DMS53 treated with DMSO at 0.1 percent for 48 hours (cell line): Measurements from ENCODE around the gene DCAF4L1.

Experiments
- DNase-seq: peaks from one replicate; lab custom pipeline; 2025; ENCODE audit not compliant: unreplicated experiment; lab: John Stamatoyannopoulos, UW

The DCAF4L1 gene, protein sequence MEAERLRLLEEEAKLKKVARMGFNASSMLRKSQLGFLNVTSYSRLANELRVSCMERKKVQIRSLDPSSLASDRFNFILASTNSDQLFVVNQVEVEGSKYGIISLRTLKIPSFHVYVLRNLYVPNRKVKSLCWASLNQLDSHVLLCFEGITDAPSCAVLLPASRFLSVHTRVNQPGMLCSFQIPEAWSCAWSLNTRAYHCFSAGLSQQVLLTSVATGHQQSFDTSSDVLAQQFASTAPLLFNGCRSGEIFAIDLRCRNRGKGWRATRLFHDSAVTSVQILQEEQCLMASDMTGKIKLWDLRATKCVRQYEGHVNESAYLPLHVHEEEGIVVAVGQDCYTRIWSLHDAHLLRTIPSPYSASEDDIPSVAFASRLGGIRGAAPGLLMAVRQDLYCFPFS

GRCh38 chr4:41981456-41981855 lies at the start of gene DCAF4L1:
Gene DCAF4L1 (plus strand): TSS chr4:41981756. CDS start chr4:41981793, 37 bp downstream.
- DNase-seq: no peak

GRCh38 chr4:41932988-41933387 lies 48.6 kb upstream of the DCAF4L1 start:
- no peak for DNase-seq

DNA sequence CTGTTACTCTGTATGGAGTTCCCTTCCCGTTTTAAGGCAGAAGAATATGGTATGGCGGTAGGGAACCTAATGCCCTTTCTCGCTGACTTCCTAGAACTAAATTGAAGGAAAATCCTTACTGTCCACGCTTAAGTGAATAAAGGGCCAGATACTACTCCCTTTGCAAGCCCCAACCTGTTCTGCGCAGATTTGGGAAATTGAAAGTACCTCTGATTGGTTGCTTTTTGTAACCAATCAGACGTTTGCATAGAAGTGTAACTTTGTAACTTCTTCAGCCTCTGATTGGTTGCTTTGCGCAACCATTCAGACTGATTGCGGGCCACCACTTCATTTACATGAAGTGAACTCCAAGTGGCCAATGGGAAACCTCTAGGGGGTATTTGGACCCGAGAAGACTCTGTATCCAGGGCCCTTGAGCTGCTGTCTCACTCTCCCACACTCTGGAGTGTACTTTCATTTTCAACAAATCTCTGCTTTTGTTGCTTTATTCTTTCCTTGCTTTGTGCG lies 47.5 kb upstream of the DCAF4L1 start:
- peak; percentile 49 for DNase-seq

GRCh38 chr4:41934514-41934900 lies 47.0 kb upstream of the DCAF4L1 start:
- peak; percentile 75 for DNase-seq

- peak; percentile 98 for DNase-seq
Observed at GRCh38 chr4:41934901-41935651, 46.5 kb upstream of the DCAF4L1 start, which contains the start of gene TMEM33. Gene TMEM33 (plus strand): TSS chr4:41935429. CDS start chr4:41935485, 56 bp downstream.

GRCh38 chr4:41935652-41936021 lies 45.9 kb upstream of the DCAF4L1 start:
- DNase-seq: no peak

- DNase-seq: no peak
Observed at GRCh38 chr4:41939016-41939626, 42.4 kb upstream of the DCAF4L1 start.

GRCh38 chr4:41940834-41941233 lies 40.7 kb upstream of the DCAF4L1 start:
- DNase-seq: no peak

DNA sequence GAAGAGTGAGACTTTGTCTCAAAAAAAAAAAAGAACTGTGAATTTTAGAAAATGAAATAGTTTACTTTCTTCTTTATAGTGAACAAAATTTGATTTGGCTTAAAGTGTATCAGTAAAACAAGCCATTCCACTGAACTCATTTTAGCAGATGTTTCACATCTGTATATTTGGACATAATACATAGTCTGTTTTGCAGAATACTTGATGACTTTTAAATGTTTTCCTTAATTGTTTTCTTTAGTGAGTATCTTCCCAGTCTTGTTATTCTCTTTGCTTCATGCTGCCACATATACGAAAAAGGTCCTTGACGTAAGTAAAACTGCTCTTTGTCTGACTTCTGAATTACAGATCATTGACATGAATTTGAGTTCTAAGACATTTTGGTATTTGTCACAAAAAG lies 38.0 kb upstream of the DCAF4L1 start:
- no peak for DNase-seq

DNA sequence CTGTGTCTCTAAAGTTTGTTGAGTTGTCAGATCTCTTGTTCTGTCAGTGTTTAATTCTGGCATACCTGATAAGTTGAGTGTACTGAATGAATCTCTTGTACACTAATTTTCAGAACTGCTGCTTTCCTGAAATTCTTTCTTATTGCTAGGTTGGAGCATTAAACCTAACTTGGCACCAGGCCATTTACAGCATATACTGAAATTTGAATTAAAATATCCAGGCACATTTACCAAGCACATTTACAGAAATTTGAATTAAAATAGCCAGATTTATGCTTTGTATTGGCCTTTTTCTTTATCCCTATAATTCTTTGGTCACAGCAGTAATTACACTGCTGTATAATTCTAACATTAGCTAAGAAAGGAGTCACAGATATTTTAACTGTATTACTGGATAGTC lies 37.5 kb upstream of the DCAF4L1 start:
- no peak for DNase-seq

DNA sequence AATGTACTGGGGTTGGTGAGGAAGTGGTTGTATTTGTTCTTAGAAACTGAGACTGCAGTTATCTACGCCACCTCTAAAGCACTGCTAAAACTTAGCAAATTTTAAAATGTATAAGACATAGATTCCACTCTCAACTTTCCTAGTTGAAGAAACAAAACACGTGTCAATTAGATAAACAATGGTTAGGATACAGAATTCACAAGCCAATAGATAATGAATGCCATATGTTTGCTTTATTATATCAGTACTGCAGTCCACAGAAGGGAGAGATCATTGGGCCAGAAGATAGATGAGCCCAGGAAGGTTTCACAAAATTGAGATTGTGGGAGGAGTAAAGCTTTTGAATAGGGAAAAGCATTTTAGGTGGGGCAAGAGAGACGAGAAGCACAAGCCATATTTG lies 32.0 kb upstream of the DCAF4L1 start:
- DNase-seq: no peak

DNA sequence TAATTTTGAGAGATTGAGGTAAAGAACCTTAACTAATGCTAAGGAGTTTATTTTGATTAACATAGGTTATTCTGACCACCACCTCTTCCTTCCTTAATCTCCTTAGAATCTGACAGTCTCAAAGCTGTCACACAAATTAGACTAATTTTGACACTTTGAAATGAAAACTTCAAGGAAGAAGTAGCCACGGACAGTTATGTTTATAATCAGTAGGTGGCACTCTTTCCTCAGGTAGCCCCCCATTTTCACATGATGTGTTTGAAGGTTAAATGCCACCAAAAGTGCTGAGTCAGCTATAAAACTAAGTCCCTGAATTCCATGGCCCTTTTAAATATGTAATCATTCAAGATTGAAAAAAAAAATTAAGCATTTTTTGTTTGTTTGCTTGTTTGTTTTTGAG lies 23.9 kb upstream of the DCAF4L1 start:
- peak; percentile 34 for DNase-seq

- DNase-seq: peak; percentile 13
Observed at GRCh38 chr4:41963105-41963504, 18.5 kb upstream of the DCAF4L1 start.

DNA sequence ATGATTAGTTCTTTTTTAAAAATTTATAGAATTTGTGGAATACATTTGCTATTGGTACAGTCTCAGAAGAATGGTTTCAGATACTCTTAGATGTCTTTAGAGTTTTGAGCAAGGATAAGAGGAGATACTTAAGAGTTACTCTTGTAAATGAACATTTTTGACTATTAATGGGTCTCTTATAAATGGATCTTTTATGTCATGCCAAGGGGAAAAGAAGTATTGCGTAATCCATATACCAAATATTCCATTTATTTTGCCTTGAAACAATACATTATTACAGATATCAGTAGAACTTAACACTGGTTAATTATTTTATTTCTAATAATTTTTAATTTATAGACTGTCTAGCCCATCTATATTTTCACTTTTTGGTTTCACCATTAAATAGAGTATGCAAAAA lies 17.2 kb upstream of the DCAF4L1 start:
- DNase-seq: no peak

GRCh38 chr4:41967392-41967791 lies 14.2 kb upstream of the DCAF4L1 start:
- DNase-seq: peak; percentile 91

- DNase-seq: no peak
Observed at GRCh38 chr4:41969671-41970070, 11.9 kb upstream of the DCAF4L1 start.

DNA sequence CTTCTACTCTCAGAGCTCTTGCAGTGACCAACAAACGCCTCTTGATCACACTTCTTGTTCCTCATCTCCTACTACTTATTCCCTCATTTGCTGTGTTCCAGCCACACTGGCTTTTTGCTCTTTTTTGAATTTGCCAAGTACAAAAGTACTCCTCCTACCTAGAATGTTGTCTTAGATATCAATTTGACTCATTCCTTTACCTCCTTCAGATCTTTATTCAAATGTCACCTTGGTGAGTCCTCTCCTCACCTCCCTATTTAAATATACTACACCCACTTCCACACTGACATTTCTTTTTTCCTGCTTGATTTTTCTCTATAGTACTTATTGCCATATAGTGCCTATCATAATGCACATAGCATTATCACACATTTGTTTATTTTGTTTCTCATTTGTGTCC lies 6.2 kb upstream of the DCAF4L1 start:
- no peak for DNase-seq

DNA sequence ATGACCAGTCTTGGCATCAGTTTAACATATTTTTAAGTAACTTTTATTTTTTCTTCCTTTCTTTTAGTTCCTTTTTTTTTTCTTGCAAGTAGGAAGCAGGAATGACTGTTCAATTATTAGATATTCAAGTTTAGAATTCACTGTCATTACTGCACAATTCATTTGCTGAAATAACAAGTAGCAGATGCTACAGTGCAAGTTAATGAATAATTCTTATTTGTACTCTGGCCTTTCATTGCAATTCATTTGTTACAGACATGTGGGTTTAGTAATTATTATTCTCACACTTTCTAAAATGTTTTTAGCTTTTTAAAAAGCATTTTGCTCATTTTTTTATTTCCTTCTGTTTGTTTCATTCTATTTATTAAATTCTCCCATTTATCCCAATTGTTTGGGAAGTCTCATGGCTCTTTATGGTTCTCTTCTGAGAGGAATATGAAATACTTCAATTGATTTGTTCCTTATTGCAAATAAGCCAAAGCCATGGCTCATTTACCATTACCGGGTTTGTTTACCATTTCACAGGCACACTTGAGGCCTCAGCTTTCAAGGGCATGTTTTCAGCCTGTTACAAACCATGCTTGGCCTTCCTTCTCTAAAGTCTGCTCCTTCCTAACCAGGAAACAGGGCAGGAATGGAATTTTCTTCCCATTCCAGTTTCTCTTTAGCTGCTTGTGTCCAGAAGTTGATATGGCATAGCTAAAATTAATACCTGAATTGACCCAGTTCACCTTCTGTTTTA lies 4.6 kb upstream of the DCAF4L1 start:
- DNase-seq: peak; percentile 65

GRCh38 chr4:41977709-41978108 lies 3.8 kb upstream of the DCAF4L1 start:
- DNase-seq: no peak

GRCh38 chr4:41982716-41983115 lies 1.2 kb downstream of the DCAF4L1 start:
- no peak for DNase-seq

DNA sequence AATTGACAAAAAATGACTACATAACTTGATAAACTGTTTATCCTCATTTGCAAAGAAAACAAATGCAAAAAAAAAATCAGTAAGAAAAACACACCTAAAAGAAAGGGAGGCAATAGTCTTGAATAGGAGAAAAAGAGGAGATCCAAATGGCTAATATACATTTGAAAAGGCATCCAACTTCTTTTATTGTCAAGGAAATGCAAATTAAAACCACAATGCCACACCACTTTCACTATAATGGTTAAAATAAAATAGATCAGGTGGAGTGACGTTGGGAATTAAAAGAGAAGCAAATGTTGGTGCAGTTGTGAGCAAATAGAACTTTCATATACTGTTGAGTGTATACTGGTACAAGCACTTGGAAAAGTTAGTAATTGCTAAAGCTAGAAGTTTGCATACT lies 3.6 kb downstream of the DCAF4L1 start:
- no peak for DNase-seq
